SU-DHL-6 (cell line): ENCODE results near the gene CCDC9.

Experiments used
- CTCF ChIP-seq: fragments of 200-600 bp; sonication (generic); IDR thresholded peaks from one replicate; pipeline ENCODE4 v1.5.1; 2017; ENCODE audit warnings: antibody characterized with exemption, mild to moderate bottlenecking, low read length, moderate library complexity; ENCODE audit not compliant: insufficient read depth, poor library complexity, severe bottlenecking
- EZH2phosphoT487 ChIP-seq: fragments of 200-600 bp; sonication (generic), shearing (Covaris generic); conservative IDR thresholded peaks from 2 replicates; pipeline ENCODE4 v1.6.1; 2018; ENCODE audit warnings: mild to moderate bottlenecking, antibody characterized with exemption, low read length, moderate library complexity, mixed read lengths

GRCh38 chr19:47312366-47313006 is 56.2 kb downstream of the CCDC9 start:
- TF ChIP-seq CTCF (no peak), EZH2phosphoT487 (no peak)
